ENCODE data around the gene SPRR2D. TPM values are rescaled to one million over a fixed set of nuclear protein-coding genes. Genes with fewer than 3 reads are reported as not detected.

SPRR2D gene
- total RNA-seq (not detected in 2 replicates), polyA plus RNA-seq (not detected in 2 replicates)

DNA sequence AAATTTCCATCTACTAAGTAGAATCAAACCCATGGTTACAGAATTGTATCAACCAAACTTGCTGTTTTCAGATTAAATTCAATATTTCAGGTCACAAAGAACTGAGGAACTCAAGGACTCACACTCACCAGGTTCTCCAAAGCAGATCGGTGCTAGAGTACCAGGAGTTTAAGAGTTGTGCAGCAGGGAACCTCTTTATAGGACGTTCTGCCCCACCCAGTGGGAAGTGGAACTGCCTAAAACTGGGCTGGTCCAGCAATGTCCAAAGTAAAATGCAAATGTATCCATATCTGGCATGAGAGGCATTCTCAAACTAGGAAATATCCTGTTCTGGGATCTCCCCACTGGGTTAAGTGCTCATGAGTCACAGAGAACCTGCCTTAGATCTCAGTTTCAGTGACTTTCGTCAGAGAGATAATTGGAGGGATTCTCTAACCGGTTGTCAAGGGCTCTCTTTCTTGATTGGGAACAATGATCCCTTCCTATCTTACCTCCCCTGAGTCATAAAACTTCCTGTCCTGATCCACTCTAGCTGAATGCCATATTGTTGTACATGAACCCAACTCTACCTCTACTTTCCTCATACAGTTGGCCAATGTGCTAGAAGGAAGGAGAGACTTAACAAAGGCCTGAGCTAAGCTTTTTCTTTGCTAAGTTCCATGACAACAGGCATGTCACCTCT is at the start of gene SPRR2D:
TSS of gene SPRR2D (minus strand) at position 171 of the 682 bp plus-strand sequence. CDS start 774 bp downstream, outside the sequence.
- TF ChIP-seq, protein P1, sequence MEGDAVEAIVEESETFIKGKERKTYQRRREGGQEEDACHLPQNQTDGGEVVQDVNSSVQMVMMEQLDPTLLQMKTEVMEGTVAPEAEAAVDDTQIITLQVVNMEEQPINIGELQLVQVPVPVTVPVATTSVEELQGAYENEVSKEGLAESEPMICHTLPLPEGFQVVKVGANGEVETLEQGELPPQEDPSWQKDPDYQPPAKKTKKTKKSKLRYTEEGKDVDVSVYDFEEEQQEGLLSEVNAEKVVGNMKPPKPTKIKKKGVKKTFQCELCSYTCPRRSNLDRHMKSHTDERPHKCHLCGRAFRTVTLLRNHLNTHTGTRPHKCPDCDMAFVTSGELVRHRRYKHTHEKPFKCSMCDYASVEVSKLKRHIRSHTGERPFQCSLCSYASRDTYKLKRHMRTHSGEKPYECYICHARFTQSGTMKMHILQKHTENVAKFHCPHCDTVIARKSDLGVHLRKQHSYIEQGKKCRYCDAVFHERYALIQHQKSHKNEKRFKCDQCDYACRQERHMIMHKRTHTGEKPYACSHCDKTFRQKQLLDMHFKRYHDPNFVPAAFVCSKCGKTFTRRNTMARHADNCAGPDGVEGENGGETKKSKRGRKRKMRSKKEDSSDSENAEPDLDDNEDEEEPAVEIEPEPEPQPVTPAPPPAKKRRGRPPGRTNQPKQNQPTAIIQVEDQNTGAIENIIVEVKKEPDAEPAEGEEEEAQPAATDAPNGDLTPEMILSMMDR (IDR thresholded peaks at IDR 0.05; ENCODE audit: low read depth, low read length), result no peak
- no peaks in the 10 kb centered on the region for H3K4me1 ChIP-seq (ENCODE audit: low read depth)

DNA sequence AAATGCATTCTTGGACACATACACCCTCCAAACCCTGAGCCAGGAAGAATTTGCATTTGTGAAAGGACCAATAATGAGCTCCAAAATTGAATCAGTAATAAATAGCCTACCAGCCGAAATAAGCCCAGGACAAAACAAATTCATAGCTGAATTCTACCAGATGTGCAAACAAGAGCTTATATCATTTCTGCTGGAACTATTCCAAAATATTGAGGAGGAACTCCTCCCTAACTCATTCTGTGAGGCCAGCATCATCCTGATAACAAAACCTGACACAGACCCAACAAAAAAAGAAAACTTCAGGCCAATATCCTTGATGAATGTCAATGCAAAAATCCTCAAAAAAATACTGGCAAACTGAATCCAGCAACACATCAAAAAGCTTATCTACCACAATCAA is 46.7 kb upstream of the SPRR2D start:
- Histone ChIP-seq H3K27me3 (no peaks in the 10 kb centered on the region), H3K4me1 (ENCODE audit: low read depth) (no peaks in the 10 kb centered on the region), H3K36me3 (no peaks in the 10 kb centered on the region), H3K9me3 (ENCODE audit: low read depth) (no peaks in the 10 kb centered on the region), H3K27ac (no peak overlapping the region), H3K4me3 (no peak overlapping the region)
- DNase-seq (ENCODE audit: low read depth in 1 of 2, low spot score in 1 of 2), result no peak
- TF ChIP-seq, protein P1 (IDR thresholded peaks at IDR 0.05; ENCODE audit: low read depth, low read length), result no peak

More for the DNA sequence above, at the start of gene SPRR2D:
- Histone ChIP-seq H3K9me3 (ENCODE audit: low read depth) (no peaks in the 10 kb centered on the region), H3K27ac (no peak within 1 kb of the TSS), H3K4me3 (no peak within 1 kb of the TSS), H3K36me3 (no peaks in the 10 kb centered on the region), H3K27me3 (no peaks in the 10 kb centered on the region)
- no peak for DNase-seq (ENCODE audit: low read depth in 1 of 2, low spot score in 1 of 2)

DNA sequence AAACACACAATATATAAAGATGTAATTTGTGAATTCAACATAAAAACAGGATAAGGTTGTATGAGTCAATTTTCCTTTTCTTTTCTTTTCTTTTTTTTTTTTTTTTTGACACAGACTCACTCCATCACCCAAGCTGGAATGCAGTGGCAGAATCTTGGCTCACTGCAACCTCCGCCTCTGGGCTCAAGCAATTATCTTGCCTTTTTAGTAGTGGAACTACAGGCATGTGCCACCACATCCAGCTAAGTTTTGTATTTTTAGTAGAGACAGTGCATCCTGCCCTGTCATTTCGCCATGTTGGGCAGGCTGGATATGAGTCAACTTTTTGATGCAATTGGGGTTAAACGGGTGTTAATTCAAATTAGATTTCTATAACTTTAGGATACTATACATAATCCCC is 40.8 kb upstream of the SPRR2D start:
- TF ChIP-seq, protein P1 (IDR thresholded peaks at IDR 0.05; ENCODE audit: low read depth, low read length), result no peak
- H3K4me1 ChIP-seq (ENCODE audit: low read depth), result no peaks in the 10 kb centered on the region
- no peak overlapping the region for H3K27ac ChIP-seq
- H3K4me3 ChIP-seq, result no peak overlapping the region
- H3K9me3 ChIP-seq (ENCODE audit: low read depth), result no peaks in the 10 kb centered on the region
- no peaks in the 10 kb centered on the region for H3K27me3 ChIP-seq
- no peak for DNase-seq (ENCODE audit: low read depth in 1 of 2, low spot score in 1 of 2)
- H3K36me3 ChIP-seq, result no peaks in the 10 kb centered on the region

DNA sequence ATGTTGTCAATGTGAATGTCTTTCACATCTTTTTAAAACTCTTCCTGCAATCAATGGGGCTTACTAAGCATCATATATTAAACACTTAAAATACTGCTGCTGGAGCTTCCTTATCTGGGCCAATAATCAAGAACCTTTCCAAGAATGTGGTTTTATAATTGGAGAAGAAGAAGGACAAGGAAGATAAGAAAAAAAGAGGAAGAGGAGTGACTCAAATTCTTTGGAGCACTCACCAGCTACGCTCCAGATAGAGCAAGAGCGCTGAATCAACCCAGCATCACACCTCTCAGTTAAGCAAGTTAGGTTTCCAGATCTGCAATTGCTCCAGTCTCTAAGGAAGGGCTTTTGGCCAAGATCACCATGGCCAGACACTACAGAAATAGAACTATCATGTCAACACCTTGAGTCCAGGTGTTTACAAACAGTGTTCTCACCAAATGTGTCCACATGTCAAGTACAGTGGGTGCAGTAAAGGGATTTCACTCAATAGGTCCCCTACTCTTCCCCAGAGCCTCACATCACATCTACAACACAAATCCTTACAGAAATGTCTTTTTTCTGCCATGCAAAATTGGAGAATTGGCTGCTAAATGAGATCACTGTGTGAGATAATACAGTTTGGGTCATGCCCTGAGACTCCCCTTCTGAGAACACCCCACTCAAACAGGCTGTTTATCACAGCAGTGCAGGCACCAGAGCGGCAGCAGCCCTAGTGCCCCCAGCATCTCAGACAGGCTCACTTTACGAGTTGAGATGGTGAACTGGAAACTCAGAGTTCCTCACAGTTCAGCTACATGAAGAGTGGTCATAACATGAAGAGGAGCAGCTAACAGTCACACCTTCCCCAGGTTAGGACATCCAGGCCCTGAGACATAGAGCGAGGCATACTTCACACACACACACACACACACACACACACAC is 32.1 kb upstream of the SPRR2D start:
- DNase-seq (ENCODE audit: low read depth in 1 of 2, low spot score in 1 of 2), result no peak
- Histone ChIP-seq H3K27me3 (no peaks in the 10 kb centered on the region), H3K36me3 (no peaks in the 10 kb centered on the region), H3K27ac (no peak overlapping the region), H3K4me3 (no peak overlapping the region), H3K9me3 (ENCODE audit: low read depth) (no peaks in the 10 kb centered on the region), H3K4me1 (ENCODE audit: low read depth) (no peaks in the 10 kb centered on the region)
- TF ChIP-seq, protein P1 (IDR thresholded peaks at IDR 0.05; ENCODE audit: low read depth, low read length), result no peak

DNA sequence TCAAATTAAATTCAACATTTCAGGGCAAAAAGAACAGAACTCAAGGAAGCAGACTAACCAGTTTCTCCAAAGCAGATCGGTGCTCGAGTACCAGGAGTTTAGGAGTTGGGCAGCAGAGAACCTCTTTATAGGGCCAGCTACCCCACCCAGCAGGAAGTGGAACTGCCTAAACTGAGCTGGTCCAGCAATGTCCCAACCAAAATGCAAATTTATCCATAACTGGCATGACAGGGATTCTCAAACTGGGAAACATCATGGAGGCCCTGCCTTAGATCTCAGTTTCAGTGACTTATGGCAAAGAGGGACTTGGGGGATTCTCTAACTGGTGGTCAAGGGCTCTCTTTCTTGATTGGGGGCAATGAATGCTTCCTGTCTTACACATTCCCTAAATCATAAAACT is 30.6 kb upstream of the SPRR2D start, which contains the start of gene SPRR2B:
TSS of gene SPRR2B (minus strand) at position 101 of the 400 bp plus-strand sequence. CDS start 772 bp downstream, outside the sequence.
- no peak within 1 kb of the TSS for H3K4me3 ChIP-seq
- H3K27ac ChIP-seq, result no peak within 1 kb of the TSS
- no peaks in the 10 kb centered on the region for H3K4me1 ChIP-seq (ENCODE audit: low read depth)
- no peak for DNase-seq (ENCODE audit: low read depth in 1 of 2, low spot score in 1 of 2)
- H3K27me3 ChIP-seq, result no peaks in the 10 kb centered on the region
- H3K36me3 ChIP-seq, result no peaks in the 10 kb centered on the region
- TF ChIP-seq, protein P1 (IDR thresholded peaks at IDR 0.05; ENCODE audit: low read depth, low read length), result no peak
- H3K9me3 ChIP-seq (ENCODE audit: low read depth), result no peaks in the 10 kb centered on the region
